ENCODE measurements around the gene HOXA9. TPM values are rescaled to one million over a fixed set of nuclear protein-coding genes. Genes with fewer than 3 reads are reported as not detected.

Gene HOXA9
- total and polyA plus RNA-seq, 3 donors from 2014 or later, result 0.25 to 1.0 (median 0.39) TPM

DNA sequence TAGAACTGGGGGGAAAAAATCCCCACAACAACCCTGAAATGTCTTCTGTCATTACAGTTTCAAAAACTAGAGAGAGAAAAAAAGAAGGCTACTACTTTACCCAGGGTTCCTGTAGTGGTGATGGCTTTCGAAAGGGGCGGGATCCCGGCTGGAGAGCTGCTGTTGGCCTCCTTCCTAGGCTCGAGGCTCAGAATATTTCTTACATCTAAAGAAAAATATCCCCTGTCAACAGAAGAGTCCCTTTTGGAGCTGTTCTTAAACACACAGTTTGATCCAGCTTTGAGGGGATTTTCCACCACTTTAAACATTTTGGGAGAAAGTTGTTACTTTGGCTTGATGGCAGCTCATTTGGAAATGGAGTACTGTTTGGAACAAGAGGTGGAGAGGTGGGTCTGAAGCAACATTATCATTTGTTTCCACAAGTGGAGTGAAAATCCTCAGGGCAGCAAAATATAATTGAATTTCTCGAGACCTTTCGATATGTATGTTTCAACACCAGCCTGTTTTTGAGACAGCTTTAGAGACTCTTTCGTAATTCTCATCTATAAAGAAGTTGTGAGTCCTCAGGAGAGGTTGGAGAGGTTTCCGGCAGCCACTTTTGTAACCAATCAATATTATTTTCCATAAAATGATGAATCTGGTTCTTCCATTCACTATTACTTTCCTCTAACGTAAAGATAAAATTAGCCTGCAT lies 29.5 kb upstream of the HOXA9 start:
- H3K27me3 ChIP-seq, result no peaks in the 10 kb centered on the region
- H3K27ac ChIP-seq, result no peak overlapping the region
- intact Hi-C loops (cut with DNase I; ENCODE audit: low total_unique reads), result loop anchor here (10.0 kb wide), 2 partner anchors 740 to 890 kb away; no protein-coding TSS in a partner anchor
- peaks cover 9% of the 10 kb centered on the region for H3K4me1 ChIP-seq
- H3K9me3 ChIP-seq, result no peaks in the 10 kb centered on the region
- no peak overlapping the region for H3K4me3 ChIP-seq
- no peak for DNase-seq
- 40 to 44% methylated on average over 9 of the region's 9 CpGs for WGBS, 2 donors
- TF ChIP-seq, protein P1, sequence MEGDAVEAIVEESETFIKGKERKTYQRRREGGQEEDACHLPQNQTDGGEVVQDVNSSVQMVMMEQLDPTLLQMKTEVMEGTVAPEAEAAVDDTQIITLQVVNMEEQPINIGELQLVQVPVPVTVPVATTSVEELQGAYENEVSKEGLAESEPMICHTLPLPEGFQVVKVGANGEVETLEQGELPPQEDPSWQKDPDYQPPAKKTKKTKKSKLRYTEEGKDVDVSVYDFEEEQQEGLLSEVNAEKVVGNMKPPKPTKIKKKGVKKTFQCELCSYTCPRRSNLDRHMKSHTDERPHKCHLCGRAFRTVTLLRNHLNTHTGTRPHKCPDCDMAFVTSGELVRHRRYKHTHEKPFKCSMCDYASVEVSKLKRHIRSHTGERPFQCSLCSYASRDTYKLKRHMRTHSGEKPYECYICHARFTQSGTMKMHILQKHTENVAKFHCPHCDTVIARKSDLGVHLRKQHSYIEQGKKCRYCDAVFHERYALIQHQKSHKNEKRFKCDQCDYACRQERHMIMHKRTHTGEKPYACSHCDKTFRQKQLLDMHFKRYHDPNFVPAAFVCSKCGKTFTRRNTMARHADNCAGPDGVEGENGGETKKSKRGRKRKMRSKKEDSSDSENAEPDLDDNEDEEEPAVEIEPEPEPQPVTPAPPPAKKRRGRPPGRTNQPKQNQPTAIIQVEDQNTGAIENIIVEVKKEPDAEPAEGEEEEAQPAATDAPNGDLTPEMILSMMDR (IDR thresholded peaks at IDR 0.05), result no peak
- H3K36me3 ChIP-seq (ENCODE audit: low read depth, missing control alignments), result no peaks in the 10 kb centered on the region

DNA sequence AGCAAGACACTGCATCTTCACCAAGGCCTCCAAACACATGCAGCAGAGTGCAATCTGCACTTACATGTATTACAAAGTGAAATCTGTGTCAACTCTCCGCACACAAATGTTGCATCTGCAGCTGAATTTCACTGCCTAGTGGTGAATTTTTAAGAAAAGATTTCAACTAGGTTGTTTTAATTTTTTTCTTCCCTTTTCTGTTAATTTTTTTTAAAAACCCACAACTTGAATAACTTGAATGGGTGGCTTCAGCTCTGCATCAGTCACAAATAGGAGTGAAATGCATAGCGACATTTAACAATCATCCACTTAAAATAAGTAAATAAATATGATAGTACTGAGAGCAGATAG lies 28.6 kb upstream of the HOXA9 start:
- Histone ChIP-seq H3K27ac (no peak overlapping the region), H3K27me3 (no peaks in the 10 kb centered on the region)

DNA sequence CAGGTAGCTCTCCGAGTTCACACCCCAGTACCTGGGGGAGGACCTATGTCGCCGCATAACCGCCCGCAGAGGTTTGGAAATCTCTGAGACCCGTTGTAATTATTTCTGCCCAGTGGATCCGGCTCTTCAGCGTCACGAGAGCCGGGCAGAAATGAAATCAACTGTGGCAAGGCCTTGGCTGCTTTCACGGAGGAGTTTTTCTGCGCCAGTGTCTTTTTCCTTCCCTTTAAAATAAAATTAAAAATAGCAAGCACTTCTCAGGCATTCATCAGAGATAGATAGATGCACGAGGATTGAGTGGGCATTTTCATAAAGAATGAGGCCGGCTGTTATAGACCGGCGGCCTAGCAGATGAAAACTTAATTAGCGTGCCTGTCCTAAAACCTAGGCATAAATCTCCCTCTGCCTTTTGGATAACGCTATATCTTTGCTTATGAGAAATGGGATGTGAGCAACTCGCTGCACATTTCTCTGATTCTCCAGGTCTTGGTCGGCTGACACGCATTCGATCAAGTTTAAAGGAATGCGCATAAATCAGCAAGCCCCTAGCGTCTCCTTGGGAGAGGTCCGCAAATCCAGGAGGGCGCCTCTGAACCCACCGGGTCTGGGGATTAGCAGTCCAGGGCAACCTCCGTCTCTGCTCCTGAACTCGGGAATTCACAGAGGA lies 28.1 kb upstream of the HOXA9 start:
- H3K36me3 ChIP-seq (ENCODE audit: low read depth, missing control alignments), result no peaks in the 10 kb centered on the region
- TF ChIP-seq, protein P1 (IDR thresholded peaks at IDR 0.05), result no peak
- no peak for TF ChIP-seq POLR2A (IDR thresholded peaks at IDR 0.05)
- 19% methylated on average over 29 of the region's 29 CpGs for WGBS, 2 donors
- H3K4me1 ChIP-seq, result peaks cover 9% of the 10 kb centered on the region
- H3K27me3 ChIP-seq, result no peaks in the 10 kb centered on the region
- intact Hi-C loops (cut with DNase I; ENCODE audit: low total_unique reads), result loop anchor here (10.0 kb wide), 2 partner anchors 741 to 891 kb away; no protein-coding TSS in a partner anchor
- DNase-seq, result peak; percentile 9
- H3K9me3 ChIP-seq, result no peaks in the 10 kb centered on the region
- no peak overlapping the region for H3K4me3 ChIP-seq
- no peak overlapping the region for H3K27ac ChIP-seq

More for the DNA sequence above, 28.6 kb upstream of the HOXA9 start:
- DNase-seq, result no peak
- Histone ChIP-seq H3K36me3 (ENCODE audit: low read depth, missing control alignments) (no peaks in the 10 kb centered on the region), H3K9me3 (no peaks in the 10 kb centered on the region), H3K4me3 (no peak overlapping the region), H3K4me1 (peaks cover 9% of the 10 kb centered on the region)
- intact Hi-C loops (cut with DNase I; ENCODE audit: low total_unique reads), result loop anchor here (10.0 kb wide), 2 partner anchors 741 to 891 kb away; no protein-coding TSS in a partner anchor
- 39 to 42% methylated on average over 2 of the region's 2 CpGs for WGBS, 2 donors
- TF ChIP-seq POLR2A (IDR thresholded peaks at IDR 0.05), result no peak
- TF ChIP-seq, protein P1 (IDR thresholded peaks at IDR 0.05), result no peak

DNA sequence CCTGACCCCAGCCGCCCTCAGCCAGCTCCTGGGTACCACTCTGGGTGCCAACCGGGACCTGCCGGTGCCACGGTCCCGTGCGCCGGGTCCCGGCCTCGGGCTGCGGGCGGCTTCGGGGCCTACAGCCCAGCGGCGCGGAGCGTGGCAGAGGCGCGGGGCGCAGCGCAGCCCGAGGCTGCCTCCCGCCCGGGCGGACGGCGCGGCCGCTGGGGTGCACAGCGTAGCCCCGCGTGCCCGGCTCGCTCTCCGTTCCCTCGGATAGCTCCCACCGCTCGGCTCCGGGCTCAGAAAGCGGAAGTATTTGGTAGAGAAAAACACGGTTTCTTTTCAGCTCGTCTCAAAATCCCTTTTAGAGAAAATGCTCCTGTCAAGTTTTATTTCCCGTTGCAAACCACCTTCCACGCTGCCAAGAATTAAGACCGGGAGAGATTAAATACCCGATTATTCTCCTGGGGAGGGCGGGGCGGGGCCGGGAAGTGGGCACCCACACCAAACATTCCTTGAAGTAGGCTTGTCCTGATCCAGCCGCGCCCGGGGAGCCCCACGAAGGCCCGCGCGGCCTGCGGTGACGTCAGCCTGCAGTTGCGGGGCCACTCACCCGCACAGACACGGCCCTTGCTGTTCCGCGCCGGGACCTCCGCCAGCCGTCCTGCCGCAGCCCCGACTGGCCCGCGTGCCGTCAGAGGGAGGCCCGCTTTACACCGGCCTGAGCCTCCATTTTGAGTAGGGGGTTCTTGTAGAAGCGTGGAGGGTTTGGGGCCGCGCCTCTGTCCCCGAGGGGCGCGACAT lies 27.4 kb upstream of the HOXA9 start:
- TF ChIP-seq POLR2A (IDR thresholded peaks at IDR 0.05), result no peak
- TF ChIP-seq, protein P1 (IDR thresholded peaks at IDR 0.05), result no peak
- Histone ChIP-seq H3K4me3 (peak overlapping the region; percentile 11 to 27), H3K9me3 (no peaks in the 10 kb centered on the region), H3K27me3 (no peaks in the 10 kb centered on the region), H3K4me1 (peaks cover 9% of the 10 kb centered on the region), H3K36me3 (ENCODE audit: low read depth, missing control alignments) (no peaks in the 10 kb centered on the region), H3K27ac (no peak overlapping the region)
- DNase-seq, result no peak
- intact Hi-C loops (cut with DNase I; ENCODE audit: low total_unique reads), result loop anchor here (10.0 kb wide), 2 partner anchors 742 to 892 kb away; no protein-coding TSS in a partner anchor
- WGBS, 2 donors, result 2% methylated on average over 17 to 72 of the region's 78 CpGs

All from testis (tissue), 3 donors.